Stimulated activated CD8-positive, alpha-beta memory T cell treated with anti-CD3 and anti-CD28 coated beads, Interleukin-7, amount 100 ng/mL, for 1 hour (primary cell): ENCODE results near the gene ID3.

Experiments used
- DNase-seq, 2 donors: peaks; one replicate each; pipeline ENCODE4 v3.0.0-alpha.2; 2020; ENCODE audit warnings: low read depth in 2 of 2

The ID3 gene

GRCh38 chr1:23526329-23527041 lies 32.8 kb downstream of the ID3 start:
- no peak for DNase-seq

DNA sequence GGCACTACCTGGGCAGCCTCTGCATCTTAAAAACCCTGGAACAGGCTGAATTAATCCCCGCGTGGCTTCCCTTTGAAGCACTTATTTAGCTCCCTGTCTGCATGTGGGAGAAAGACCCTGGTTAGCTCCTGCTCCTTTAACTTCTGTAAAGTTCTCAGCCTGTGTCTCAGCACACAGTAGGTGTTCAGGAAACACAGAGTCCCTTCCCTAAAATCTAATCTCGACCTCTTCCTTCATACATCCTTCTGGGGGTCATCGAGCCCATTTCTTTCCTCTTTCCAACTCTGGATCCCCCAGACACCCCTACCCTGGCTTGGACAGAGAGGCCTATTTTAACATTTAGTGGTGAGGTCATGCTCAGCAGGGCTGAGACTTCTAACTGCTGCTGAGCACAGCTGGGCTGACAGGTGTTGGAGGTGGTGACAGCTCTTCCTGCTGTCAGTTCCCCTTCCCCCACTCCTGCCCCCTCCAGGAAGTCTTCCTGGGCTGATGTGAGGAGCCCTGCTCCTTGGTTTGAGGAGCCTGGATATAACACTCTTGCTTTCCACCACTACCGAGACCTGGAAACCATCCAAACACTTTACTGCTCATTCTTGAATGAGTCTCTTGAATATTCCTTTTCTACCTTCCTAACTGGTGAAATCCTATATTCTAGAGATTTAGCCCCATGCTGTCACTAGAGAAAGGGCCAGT lies 33.6 kb downstream of the ID3 start:
- DNase-seq = no peak

- no peak for DNase-seq
These were observed 34.4 kb downstream of the ID3 start for GRCh38 chr1:23524716-23525401.

DNA sequence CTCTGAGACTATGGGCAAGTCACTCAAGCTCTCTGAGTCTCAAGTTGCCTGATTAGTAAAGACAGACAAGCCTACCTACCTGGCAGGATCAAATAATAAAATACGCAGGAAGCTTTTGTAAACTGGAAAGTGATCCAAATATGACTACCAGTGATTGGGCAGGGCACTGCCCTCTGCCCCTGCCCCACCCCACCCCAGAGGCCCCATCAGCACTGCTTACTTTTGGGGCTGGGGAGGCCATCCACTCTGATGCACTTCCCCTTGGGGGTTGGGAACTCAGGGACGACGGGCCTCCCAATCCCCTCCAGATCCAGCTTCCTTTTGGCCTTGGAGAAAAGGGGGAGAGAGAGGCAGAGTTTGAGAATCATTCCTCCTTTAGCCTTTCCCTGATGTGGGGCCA lies 35.1 kb downstream of the ID3 start:
- DNase-seq = no peak

GRCh38 chr1:23522244-23522982 lies 36.9 kb downstream of the ID3 start:
- no peak for DNase-seq

- no peak for DNase-seq
These were observed 37.7 kb downstream of the ID3 start for GRCh38 chr1:23521588-23521987.

- DNase-seq = no peak
These were observed 41.7 kb downstream of the ID3 start for GRCh38 chr1:23517581-23517980.

DNA sequence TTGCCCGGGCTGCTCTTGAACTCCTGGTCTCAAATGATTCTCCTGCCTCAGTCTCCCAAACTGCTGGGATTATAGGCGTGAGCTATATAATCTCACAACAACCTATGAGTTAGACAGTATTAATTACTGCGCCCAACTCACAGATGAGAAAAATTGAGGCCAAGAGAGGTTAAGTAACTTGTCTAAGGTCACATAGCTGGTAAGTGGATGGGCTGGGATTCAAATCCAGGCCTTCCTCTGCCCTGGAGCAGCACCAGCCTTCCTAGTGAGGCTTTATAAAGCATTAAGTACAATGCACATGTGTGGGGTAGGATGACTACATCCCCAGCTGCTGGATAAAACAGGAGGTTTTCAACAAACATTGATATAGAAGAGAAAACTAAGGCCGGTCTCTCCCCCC lies 43.4 kb downstream of the ID3 start:
- no peak for DNase-seq

GRCh38 chr1:23514111-23514679 lies 45.1 kb downstream of the ID3 start:
- no peak for DNase-seq

DNA sequence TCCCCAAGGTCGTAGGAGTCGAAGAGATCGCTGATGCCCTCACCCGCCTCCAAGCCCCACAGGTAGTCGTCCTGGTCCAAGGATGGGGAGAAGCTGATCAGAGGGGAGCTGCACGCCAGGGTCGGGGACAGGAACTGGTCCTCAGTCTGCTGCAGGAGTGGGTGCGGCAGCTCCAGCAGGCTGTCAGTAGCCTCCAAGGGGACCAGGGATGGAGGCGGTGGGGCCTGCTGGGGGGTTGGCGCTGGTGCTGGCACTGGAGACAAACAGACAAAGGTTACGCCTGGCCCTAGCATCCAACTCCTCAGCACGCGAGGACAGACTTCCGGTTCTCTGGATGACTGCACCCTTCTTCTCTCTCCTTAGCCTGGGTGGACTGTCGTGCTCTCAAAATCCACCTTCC lies 49.4 kb downstream of the ID3 start:
- DNase-seq = no peak
